SH-SY5Y (cell line): ENCODE measurements around the gene CAND2.

ENCODE experiments used
- GATA2 ChIP-seq: IDR thresholded peaks from 2 replicates; pipeline ENCODE4 v1.6.1; 2011; ENCODE audit warnings: mild to moderate bottlenecking, low read depth, low read length
- GATA3 ChIP-seq: IDR thresholded peaks from 2 replicates; pipeline ENCODE4 v1.6.1; 2011; ENCODE audit warnings: low read depth, mild to moderate bottlenecking, low read length, moderate library complexity

DNA sequence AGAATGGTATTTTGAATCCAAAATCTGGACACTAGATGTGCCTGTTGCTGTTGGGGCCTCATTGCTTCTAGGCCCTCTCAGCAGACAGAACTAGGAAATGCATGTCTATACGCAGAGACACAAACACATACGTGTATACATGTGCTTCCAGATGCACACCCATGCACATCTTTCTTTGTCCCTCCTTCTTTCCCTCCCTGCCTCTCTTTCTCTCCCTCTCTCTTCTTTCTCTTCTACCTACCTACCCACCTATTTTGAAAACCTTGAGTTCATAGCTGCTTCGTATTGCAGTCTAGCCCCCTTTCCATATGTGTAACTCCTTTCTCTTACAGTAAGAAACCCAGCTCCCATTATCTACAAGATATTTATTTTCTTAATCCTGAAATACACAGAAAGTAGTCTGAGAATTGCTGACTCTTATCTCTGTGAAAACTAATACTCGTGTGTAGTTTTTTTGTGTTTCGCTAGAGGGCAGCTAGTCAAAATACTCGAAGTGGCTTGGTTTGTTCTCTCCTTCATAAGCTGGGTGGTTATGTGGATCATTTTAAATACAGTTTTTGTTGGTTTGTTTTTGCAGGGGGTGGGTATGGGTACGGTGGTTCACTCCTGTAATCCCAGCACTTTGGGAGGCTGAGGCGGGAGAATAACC, 26.4 kb downstream of the CAND2 start:
- no peak for TF ChIP-seq GATA3
- no peak for TF ChIP-seq GATA2
